Islet of Langerhans (tissue), 1 donor: ENCODE measurements around the gene CLIP1.

Experiments used
- FAIRE-seq: peaks from one replicate; lab custom pipeline; 2011; peaks lifted over from hg19 to GRCh38; lab: Jason Lieb, UNC

The CLIP1 gene

DNA sequence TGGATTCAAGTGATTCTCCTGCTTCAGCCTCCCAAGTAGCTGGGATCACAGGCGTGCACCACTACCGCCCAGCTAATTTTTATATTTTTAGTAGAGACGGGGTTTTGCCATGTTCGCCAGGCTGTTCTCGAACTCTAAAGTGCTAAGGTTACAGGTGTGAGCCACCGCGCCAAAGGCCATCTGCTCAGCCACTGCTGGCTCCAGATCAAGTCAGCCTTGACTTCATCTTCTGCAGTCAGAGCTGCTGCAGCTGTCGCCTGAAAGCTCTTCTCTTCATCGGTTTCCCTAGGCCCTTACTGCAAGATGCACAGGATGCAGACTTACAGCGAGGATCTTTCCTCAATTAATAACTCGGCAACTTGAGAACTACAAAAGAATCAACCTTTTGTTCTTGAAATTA lies 66.8 kb downstream of the CLIP1 start:
- no peak for FAIRE-seq

GRCh38 chr12:122354958-122355641 lies 67.4 kb downstream of the CLIP1 start:
- FAIRE-seq = no peak

DNA sequence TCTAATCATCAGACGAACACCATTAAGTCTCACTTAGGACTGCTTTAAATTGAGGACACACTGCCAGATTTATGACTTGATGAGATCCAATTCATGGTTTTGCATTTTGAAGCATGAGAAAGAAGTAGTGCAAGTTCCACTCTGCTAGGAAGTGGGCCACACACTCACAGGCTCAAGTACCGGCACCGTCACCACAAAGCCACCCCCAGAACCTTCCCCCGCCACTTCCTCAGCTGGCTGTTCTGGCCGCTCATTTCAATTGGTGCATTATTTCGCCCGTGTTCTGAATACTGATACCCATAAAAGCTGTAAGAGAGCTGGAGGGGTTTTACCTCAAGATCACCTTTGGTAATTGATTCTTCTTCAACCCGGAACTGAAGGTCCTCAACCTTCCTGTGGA lies 70.1 kb downstream of the CLIP1 start:
- FAIRE-seq = no peak

- FAIRE-seq = no peak
Measured at GRCh38 chr12:122350141-122350848, 72.2 kb downstream of the CLIP1 start.

GRCh38 chr12:122349078-122349477 lies 73.4 kb downstream of the CLIP1 start:
- FAIRE-seq = no peak

GRCh38 chr12:122348505-122348904 lies 74.0 kb downstream of the CLIP1 start:
- FAIRE-seq = no peak

DNA sequence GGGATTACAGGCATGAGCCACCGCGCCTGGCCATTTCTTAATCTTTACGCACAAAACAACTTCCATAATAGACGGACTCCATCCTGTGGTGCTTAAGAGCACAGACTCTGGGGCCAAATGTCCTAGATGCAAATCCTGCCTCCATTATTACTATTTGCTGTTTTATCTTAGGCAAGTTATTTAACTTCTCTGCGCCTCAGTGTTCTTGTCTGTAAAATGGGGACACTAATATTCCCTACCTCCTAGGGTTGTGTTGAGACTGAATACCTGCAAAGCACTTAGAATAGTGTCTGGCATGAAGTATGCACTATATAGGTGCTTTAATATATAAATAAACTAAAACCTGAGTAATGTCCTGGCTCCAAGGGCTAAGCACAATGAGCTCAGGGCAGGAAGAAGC lies 76.4 kb downstream of the CLIP1 start:
- no peak for FAIRE-seq

DNA sequence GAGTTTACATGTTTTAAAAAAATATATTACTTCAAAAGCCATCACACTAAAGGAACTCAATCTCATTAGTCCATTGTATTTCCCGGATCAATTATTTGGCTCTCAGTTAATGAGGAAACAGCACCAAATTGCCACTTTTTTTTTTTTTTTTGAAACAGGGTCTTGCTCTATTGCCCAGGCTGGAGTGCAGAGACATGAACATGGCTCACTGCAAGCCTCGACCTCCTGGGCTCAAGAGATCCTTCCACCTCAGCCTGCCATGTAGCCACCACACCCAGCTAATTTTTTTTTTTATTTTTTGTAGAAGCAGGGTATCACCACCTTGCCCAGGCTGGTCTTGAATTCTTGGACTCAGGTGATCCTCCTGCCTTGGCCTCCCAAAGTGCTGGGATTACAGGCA lies 77.4 kb downstream of the CLIP1 start:
- no peak for FAIRE-seq

GRCh38 chr12:122336015-122336946 lies 86.2 kb downstream of the CLIP1 start:
- no peak for FAIRE-seq

DNA sequence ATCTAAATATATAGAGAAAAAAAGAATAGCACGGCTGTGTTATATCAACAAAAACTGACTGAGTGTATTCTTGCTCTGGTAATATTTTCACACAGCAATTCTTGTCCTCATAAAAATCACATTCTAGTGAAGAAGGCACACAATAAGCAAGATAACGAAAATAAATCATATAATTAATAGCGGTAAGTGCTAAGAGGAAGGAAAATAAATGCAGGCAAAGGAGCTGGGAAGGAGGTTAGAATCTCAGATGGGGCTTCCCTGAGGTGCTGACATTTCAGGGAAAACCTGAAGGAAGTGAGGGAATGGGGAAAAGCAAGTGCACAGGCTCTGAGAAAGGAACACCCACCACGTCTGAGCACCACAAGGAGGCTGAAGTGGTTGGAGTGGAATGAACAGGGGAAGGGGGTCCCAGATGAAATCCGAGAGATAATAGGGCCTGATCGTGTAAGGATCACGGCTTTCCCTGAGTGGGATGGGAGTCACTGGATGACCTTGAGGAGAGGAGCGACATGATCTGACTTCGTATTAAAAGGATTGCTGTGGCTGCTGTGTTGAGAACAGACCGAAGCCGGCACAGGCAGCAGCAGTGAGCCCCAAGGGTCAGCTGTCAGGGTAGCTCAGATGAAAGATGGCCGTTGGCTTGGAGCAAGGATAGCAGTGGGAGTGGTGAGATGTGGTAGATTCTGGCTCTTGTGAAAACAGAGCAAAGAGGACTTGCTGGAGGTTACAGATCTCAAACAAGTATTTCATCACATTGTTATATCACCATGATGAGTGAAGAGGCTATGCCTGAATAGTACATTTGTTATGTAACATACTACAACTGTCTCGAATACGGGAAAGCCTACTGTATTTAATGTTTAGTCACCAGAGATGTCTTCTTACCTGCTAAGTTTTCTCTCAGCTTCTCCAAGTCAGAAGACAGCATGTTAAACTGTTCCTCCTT lies 89.1 kb downstream of the CLIP1 start:
- FAIRE-seq = no peak

GRCh38 chr12:122327494-122328385 lies 94.7 kb downstream of the CLIP1 start:
- FAIRE-seq = no peak

- no peak for FAIRE-seq
Measured at GRCh38 chr12:122327014-122327413, 95.5 kb downstream of the CLIP1 start.

- FAIRE-seq = no peak
Measured at GRCh38 chr12:122326586-122326985, 95.9 kb downstream of the CLIP1 start.

DNA sequence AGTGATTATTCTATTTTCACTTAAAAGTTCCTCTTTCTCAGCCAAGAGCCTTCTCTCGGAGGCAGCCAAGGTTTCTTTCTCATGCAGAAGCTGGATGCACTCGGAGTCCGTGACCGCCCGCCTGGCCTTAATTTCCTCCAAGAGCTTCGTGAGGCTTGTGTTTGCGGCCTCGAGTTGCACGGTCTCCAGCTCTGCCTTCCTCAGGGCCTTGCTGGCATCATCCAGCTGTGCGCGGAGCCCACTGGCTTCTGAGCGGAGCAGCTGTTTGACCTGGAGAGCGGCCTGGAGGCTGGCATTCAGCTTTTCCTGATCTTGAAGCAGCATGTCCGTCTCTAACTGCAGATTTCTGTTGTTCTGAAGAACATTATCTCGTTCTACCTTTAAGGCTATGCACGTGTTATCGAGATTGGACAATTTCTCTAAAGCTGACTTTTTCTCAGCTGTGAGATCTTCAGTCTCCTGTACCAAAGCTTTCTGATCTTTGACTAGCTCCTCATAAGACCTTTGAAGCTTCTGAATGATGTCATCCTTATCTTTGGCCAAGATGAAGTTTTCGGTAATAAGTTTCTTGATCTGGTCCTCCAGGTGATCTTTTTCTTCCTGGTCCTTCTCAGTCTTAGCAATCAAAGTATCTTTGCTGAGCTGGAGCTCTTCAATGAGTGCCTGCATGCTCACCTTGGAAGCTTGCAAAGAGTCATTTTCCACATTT lies 99.0 kb downstream of the CLIP1 start:
- no peak for FAIRE-seq

DNA sequence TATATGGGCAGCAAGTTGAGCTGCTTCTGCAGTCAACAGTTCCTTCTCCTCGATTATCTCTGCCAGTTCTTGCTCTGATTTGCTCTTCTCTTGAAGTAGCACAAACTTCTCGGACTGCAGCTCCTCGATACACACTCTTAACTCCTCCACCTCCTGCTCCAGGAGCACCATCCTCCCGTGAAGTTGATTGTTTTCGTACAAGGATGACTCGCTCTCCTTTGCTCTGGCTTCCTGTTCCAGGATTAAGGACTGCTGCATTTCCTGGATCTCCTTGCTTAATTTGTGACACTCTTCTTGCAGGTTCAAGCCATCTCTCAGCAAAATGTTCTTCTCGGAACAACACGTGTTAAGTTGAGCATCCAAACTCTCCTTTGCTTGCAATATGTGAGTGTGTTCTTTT lies 100.0 kb downstream of the CLIP1 start:
- FAIRE-seq = no peak

- no peak for FAIRE-seq
Measured at GRCh38 chr12:122318607-122319605, 103.6 kb downstream of the CLIP1 start.

DNA sequence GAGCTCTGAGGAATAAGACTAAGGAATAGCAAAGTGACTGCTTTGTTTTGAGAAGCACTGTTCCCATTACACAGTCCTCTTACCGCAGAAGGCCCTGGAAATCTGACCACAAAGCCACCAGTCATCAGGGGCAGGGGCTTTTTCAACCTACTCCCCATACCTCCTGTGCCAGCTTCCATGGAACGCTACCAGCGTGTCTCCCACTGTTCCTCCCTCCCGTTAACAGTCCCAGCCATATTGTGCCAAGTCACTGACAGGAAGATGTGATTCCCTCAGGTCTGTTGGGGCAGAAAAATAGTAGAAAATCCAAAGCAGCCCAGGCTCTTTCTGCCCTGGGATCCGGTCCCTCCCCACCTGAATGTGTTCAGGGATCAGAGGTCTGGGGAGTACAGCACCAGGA lies 109.5 kb downstream of the CLIP1 start:
- FAIRE-seq = no peak

DNA sequence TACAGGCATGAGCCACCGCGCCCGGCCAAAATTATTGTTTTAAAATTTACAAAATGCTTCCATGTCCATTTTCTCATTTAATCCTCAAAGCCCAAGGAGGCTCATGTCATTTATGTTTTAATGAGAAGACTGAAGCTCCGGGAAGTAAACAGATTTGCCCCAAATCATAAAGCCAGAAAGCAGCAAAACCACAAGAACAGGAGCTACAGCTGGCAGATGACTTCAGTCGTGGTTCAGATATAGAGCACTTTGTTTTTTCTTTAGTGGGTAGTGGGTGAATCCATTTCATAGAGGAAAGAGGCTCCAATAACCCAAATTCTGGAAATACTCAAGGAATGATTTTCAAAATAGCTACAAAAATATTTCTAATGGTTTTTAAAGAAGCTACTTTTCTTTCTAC lies 110.8 kb downstream of the CLIP1 start:
- no peak for FAIRE-seq
